ENCODE measurements around the gene FBLN2. TPM values are rescaled to one million over a fixed set of nuclear protein-coding genes. Genes with fewer than 3 reads are reported as not detected.

Gene FBLN2
- total RNA-seq, 4 donors from 2014 or later = 20.6 to 51.2 (median 32.8) TPM

DNA sequence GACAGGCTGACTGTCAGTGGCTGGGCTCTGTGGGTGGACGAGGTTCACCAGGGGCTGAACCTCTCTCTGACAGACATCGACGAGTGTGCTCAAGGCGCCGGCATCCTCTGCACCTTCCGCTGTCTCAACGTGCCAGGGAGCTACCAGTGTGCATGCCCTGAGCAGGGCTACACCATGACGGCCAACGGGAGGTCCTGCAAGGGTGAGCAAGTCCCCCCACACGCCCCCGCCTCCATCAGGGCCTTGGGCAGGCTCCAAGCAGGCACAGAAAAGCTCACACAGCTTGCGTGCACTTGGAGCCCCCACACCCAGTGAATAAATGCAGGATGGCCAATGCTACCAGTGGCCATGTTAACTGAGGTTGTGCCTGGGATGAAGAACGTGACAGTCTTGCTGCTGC is 82.3 kb downstream of the FBLN2 start:
- H3K27ac ChIP-seq = no peak overlapping the region
- no peaks in the 10 kb centered on the region for H3K4me1 ChIP-seq
- TF ChIP-seq CTCF (IDR thresholded peaks at IDR 0.05) = no peak
- no peak for TF ChIP-seq POLR2A (IDR thresholded peaks at IDR 0.05)
- DNase-seq = no peak
- H3K36me3 ChIP-seq = no peaks in the 10 kb centered on the region
- H3K4me3 ChIP-seq = no peak overlapping the region
- H3K9me3 ChIP-seq = no peaks in the 10 kb centered on the region
- no peaks in the 10 kb centered on the region for H3K27me3 ChIP-seq

DNA sequence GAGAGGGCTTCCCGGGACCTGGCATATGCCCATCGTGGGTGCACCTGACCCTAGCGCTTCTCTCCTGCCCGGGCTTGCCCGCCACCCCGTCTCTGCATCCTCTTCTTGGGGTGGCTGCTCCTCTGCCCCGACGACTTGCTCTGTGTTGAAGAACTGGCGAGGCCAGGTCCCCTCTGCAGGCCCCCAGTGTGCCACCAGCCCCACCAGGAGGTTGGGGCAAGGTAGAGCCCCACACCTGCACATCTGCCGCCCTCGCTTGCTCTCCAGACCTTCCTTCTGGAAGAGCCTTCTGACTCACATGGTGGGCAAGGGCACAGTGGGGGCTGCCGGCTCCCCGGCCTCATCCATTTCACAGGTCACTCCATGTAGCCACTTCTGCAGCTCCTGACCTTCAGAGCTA is 84.3 kb downstream of the FBLN2 start:
- Histone ChIP-seq H3K4me3 (no peak overlapping the region), H3K36me3 (no peaks in the 10 kb centered on the region), H3K4me1 (no peaks in the 10 kb centered on the region), H3K9me3 (no peaks in the 10 kb centered on the region), H3K27ac (no peak overlapping the region), H3K27me3 (no peaks in the 10 kb centered on the region)
- no peak for DNase-seq
- TF ChIP-seq POLR2A (IDR thresholded peaks at IDR 0.05) = no peak
- TF ChIP-seq CTCF (IDR thresholded peaks at IDR 0.05) = no peak

DNA sequence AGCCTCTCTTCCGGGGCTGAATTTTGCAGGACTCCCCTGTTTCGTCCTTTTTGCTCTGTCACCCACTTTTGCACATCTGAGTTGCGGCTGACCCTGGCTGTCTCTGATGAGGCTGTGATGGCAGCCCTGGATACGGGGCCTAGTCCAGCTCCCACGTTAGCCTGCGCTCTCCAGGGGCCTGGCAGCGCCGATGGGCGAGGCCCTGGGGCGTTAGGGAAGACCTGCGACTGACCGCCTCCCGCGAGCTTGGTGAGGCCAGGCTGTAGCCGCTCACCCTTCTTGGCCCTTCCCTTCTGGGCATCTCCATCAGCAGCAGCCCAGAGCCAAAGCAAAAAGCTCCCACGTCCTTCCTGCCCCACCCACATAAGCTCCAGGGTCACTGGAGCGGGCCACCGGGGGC is 85.2 kb downstream of the FBLN2 start:
- H3K9me3 ChIP-seq = no peaks in the 10 kb centered on the region
- H3K4me3 ChIP-seq = no peak overlapping the region
- no peak overlapping the region for H3K27ac ChIP-seq
- H3K27me3 ChIP-seq = no peaks in the 10 kb centered on the region
- no peaks in the 10 kb centered on the region for H3K36me3 ChIP-seq
- no peaks in the 10 kb centered on the region for H3K4me1 ChIP-seq
- TF ChIP-seq CTCF (IDR thresholded peaks at IDR 0.05) (no peak), POLR2A (IDR thresholded peaks at IDR 0.05) (no peak)
- DNase-seq = no peak

DNA sequence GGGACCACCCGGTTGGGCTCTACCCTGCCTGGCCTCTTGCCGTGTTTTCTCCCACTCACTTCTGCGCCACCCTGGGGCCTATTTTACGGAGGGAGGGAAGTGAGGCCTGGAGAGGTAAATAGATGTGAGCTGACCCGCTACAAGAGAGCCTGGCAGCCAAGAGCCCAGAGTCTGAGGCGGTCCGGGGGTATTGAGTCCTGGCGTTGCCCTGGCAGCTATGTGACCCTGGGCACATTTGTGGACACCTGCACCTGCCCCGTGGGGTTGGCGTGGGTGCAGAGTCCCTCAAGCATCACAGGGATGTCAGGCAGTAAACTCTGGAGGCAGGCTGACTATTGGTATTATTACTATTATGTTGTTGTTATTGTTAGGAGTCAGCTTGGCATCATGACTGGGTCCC is 85.7 kb downstream of the FBLN2 start:
- H3K27me3 ChIP-seq = no peaks in the 10 kb centered on the region
- TF ChIP-seq CTCF (IDR thresholded peaks at IDR 0.05) = no peak
- TF ChIP-seq POLR2A (IDR thresholded peaks at IDR 0.05) = no peak
- H3K36me3 ChIP-seq = no peaks in the 10 kb centered on the region
- no peak for DNase-seq
- H3K4me1 ChIP-seq = no peaks in the 10 kb centered on the region
- H3K4me3 ChIP-seq = no peak overlapping the region
- H3K9me3 ChIP-seq = no peaks in the 10 kb centered on the region
- no peak overlapping the region for H3K27ac ChIP-seq

GRCh38 chr3:13636186-13636585 is 87.3 kb downstream of the FBLN2 start:
- H3K27me3 ChIP-seq = no peaks in the 10 kb centered on the region
- no peaks in the 10 kb centered on the region for H3K36me3 ChIP-seq
- TF ChIP-seq CTCF (IDR thresholded peaks at IDR 0.05) (no peak), POLR2A (IDR thresholded peaks at IDR 0.05) (no peak)
- no peaks in the 10 kb centered on the region for H3K9me3 ChIP-seq
- H3K4me1 ChIP-seq = no peaks in the 10 kb centered on the region
- DNase-seq = no peak
- H3K27ac ChIP-seq = no peak overlapping the region
- no peak overlapping the region for H3K4me3 ChIP-seq

DNA sequence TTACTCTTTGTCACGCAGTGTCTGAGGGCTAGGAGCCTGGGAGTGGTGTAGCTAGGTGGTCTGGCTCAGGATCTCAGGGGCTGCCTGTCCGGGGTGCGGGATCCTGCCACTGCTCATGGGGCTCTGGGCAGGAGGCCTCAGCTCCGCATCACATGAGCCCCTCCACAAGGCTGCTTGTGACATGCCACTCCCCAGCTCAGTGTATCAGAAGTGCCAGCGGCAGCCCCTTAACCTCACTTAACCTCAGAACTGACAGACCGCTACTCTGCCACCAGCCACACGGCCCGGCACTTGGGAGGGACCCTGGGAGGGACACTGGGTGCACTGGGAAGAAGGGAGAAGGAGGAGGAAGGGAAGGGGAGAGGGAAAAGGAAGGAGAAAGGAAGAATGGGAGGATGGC is 87.9 kb downstream of the FBLN2 start:
- Histone ChIP-seq H3K36me3 (no peaks in the 10 kb centered on the region), H3K27me3 (no peaks in the 10 kb centered on the region), H3K9me3 (no peaks in the 10 kb centered on the region), H3K4me1 (no peaks in the 10 kb centered on the region), H3K27ac (peak overlapping the region in 1 of 4 donors; percentile 15), H3K4me3 (no peak overlapping the region)
- TF ChIP-seq CTCF (IDR thresholded peaks at IDR 0.05) = no peak
- no peak for TF ChIP-seq POLR2A (IDR thresholded peaks at IDR 0.05)
- no peak for DNase-seq

All from Peyer's patch (tissue), 4 donors.